Natural killer cell treated with Interleukin-12 subunit alpha and Interleukin-12 subunit beta and Interleukin-15 and Interleukin-18, amount 100 ng/mL, for 72 hours (primary cell): ENCODE measurements around the gene ZMIZ1. TPM values are rescaled to one million over a fixed set of nuclear protein-coding genes. Genes with fewer than 3 reads are reported as not detected.

Experiments used
- ATAC-seq, 2 donors: fragments of 150-1000 bp; cut with Tn5 transposase in 1 of 2; sonication (Bioruptor Pico), chemical (Tn5 transposase) in 1 of 2; 2 replicates each; pipeline ENCODE4 v1.10.0; 2021
- DNase-seq: peaks from one replicate; pipeline ENCODE4 v3.0.0; 2022; ENCODE audit warnings: low spot score
- H3K27ac Mint-ChIP-seq, 2 donors: 1 replicate in 1 of 2; 2 replicates in 1 of 2; pipeline ENCODE4 v1.8.0; 2022; ENCODE audit warnings: mixed read lengths in 2 of 2, mild to moderate bottlenecking in 1 of 2, moderate library complexity in 1 of 2
- H3K27me3 Mint-ChIP-seq, 2 donors: 1 replicate in 1 of 2; 2 replicates in 1 of 2; pipeline ENCODE4 v1.8.0; 2022; ENCODE audit warnings: mixed read lengths in 2 of 2
- H3K36me3 Mint-ChIP-seq: one replicate; pipeline ENCODE4 v1.8.0; 2022; ENCODE audit warnings: mixed read lengths
- H3K4me1 Mint-ChIP-seq, 2 donors: 1 replicate in 1 of 2; 2 replicates in 1 of 2; pipeline ENCODE4 v1.8.0; 2022; ENCODE audit warnings: low read depth in 2 of 2, mixed read lengths in 2 of 2, mild to moderate bottlenecking in 1 of 2
- H3K4me3 Mint-ChIP-seq: one replicate; pipeline ENCODE4 v1.8.0; 2022; ENCODE audit warnings: mixed read lengths
- H3K9me3 Mint-ChIP-seq: 2 replicates; pipeline ENCODE4 v1.8.0; 2022; ENCODE audit warnings: mixed read lengths
- total RNA-seq, 2 donors: library from RNA; stranded (reverse); gene quantifications; one replicate each; pipeline ENCODE4 v1.2.3, GENCODE V29; 2022

The ZMIZ1 gene
- total RNA-seq, 2 donors from 2014 or later: 49.7 to 54.4 TPM

GRCh38 chr10:79239275-79239779 lies 170.6 kb downstream of the ZMIZ1 start:
- H3K27me3 Mint-ChIP-seq: no peaks in the 10 kb centered on the region

GRCh38 chr10:79239924-79240581 lies 171.3 kb downstream of the ZMIZ1 start:
- no peaks in the 10 kb centered on the region for H3K27me3 Mint-ChIP-seq
- no peak for DNase-seq
- H3K9me3 Mint-ChIP-seq: no peaks in the 10 kb centered on the region
- ATAC-seq: no peak
- H3K27ac Mint-ChIP-seq: peak overlapping the region in 1 of 2 donors; percentile 91
- peaks cover 46 to 47% of the 10 kb centered on the region in 2 donors for H3K4me1 Mint-ChIP-seq
- H3K4me3 Mint-ChIP-seq: peak overlapping the region; percentile 1
- no peaks in the 10 kb centered on the region for H3K36me3 Mint-ChIP-seq

More at GRCh38 chr10:79239275-79239779, 170.6 kb downstream of the ZMIZ1 start:
- no peaks in the 10 kb centered on the region for H3K36me3 Mint-ChIP-seq
- H3K4me3 Mint-ChIP-seq: no peak overlapping the region
- H3K4me1 Mint-ChIP-seq: peaks cover 39 to 40% of the 10 kb centered on the region in 2 donors
- ATAC-seq: no peak
- H3K9me3 Mint-ChIP-seq: no peaks in the 10 kb centered on the region
- H3K27ac Mint-ChIP-seq: no peak overlapping the region
- no peak for DNase-seq

GRCh38 chr10:79241629-79241989 lies 172.8 kb downstream of the ZMIZ1 start:
- Mint-ChIP-seq H3K4me1 (peaks cover 55 to 59% of the 10 kb centered on the region in 2 donors), H3K27ac (peak overlapping the region; percentile 62 to 91), H3K9me3 (no peaks in the 10 kb centered on the region), H3K36me3 (no peaks in the 10 kb centered on the region), H3K4me3 (peak overlapping the region; percentile 73), H3K27me3 (no peaks in the 10 kb centered on the region)
- DNase-seq: no peak
- no peak for ATAC-seq

DNA sequence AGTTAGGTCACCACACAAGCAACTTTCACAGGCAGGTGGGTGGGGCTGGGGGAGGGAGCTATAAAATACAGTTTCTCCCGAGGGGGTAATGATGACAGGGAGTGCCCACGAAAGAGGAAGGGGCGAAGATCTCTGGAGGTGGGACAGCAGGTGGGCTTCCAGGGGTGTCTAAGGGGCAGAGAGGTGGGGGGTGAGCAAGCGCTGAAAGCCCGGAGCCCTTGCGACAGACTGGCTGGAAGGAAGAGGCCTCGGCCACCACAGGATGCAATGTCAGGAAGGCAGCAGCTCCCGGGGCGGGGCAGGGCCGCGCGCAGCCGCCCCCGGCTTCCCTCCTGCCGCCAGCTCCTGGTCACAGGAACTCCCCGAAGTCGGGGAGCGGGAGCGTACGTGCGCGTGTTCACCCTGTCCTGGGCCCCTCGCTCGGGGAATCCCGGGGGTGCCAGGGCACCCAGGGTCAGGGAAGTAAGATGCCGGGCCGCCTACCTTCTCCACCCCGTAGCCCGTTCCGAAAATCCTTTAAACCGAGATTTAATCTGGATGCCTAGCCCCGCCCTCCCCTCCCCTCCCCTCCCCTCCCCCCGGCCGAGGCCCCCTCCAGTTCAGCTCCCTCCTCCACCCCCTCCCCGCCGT lies 173.3 kb downstream of the ZMIZ1 start:
- no peaks in the 10 kb centered on the region for H3K36me3 Mint-ChIP-seq
- H3K4me3 Mint-ChIP-seq: peak overlapping the region; percentile 73
- H3K27me3 Mint-ChIP-seq: no peaks in the 10 kb centered on the region
- DNase-seq: peak; percentile 86
- H3K4me1 Mint-ChIP-seq: peaks cover 52 to 54% of the 10 kb centered on the region in 2 donors
- peak overlapping the region; percentile 62 to 91 for H3K27ac Mint-ChIP-seq
- no peaks in the 10 kb centered on the region for H3K9me3 Mint-ChIP-seq
- ATAC-seq: peak; percentile 53 to 80

- Mint-ChIP-seq H3K36me3 (no peaks in the 10 kb centered on the region), H3K9me3 (no peaks in the 10 kb centered on the region), H3K27me3 (no peaks in the 10 kb centered on the region), H3K4me1 (peaks cover 52 to 57% of the 10 kb centered on the region in 2 donors), H3K27ac (no peak overlapping the region), H3K4me3 (peak overlapping the region; percentile 73)
- peak; percentile 62 to 74 for ATAC-seq
- peak; percentile 77 for DNase-seq
Observed at GRCh38 chr10:79242620-79243152, 173.9 kb downstream of the ZMIZ1 start.

GRCh38 chr10:79243181-79244067 lies 174.7 kb downstream of the ZMIZ1 start:
- Mint-ChIP-seq H3K27ac (peak overlapping the region; percentile 82 to 91), H3K9me3 (no peaks in the 10 kb centered on the region), H3K4me1 (peaks cover 60% of the 10 kb centered on the region in 2 donors), H3K4me3 (peak overlapping the region; percentile 88), H3K36me3 (no peaks in the 10 kb centered on the region), H3K27me3 (no peaks in the 10 kb centered on the region)
- DNase-seq (peak; percentile 78), ATAC-seq (peak; percentile 82 to 83)

DNA sequence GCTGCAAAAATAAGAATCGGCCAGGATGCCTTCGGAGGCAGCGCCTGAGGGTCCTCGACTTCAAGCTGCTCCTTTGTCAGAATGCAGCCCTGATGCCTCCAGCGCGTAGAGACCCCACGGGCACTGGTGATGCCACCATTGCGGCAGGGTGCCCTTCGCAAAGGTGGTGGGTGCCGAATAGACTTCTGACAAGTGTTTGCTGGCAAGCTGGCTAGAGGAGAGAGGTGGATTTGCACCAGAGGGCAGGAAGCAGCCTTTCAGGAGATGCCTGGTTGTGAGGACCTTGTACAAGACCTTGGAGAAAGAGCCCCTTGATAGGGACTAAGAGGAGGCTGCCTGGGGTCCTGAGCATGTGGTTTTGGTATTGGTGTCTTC lies 175.3 kb downstream of the ZMIZ1 start:
- ATAC-seq: no peak
- Mint-ChIP-seq H3K9me3 (no peaks in the 10 kb centered on the region), H3K4me1 (peaks cover 57 to 66% of the 10 kb centered on the region in 2 donors), H3K4me3 (peak overlapping the region; percentile 88), H3K27ac (peak overlapping the region; percentile 82 to 91), H3K27me3 (no peaks in the 10 kb centered on the region), H3K36me3 (no peaks in the 10 kb centered on the region)
- no peak for DNase-seq

GRCh38 chr10:79244841-79245504 lies 176.2 kb downstream of the ZMIZ1 start:
- ATAC-seq: peak in 1 of 2 donors; percentile 56
- Mint-ChIP-seq H3K4me3 (peak overlapping the region; percentile 88), H3K27me3 (no peaks in the 10 kb centered on the region), H3K27ac (peak overlapping the region; percentile 82 to 91), H3K4me1 (peaks cover 64 to 72% of the 10 kb centered on the region in 2 donors), H3K36me3 (no peaks in the 10 kb centered on the region), H3K9me3 (no peaks in the 10 kb centered on the region)
- DNase-seq: no peak

- peak overlapping the region; percentile 82 to 91 for H3K27ac Mint-ChIP-seq
- DNase-seq: no peak
- ATAC-seq: no peak
- peak overlapping the region; percentile 88 for H3K4me3 Mint-ChIP-seq
- H3K9me3 Mint-ChIP-seq: no peaks in the 10 kb centered on the region
- H3K4me1 Mint-ChIP-seq: peaks cover 62 to 74% of the 10 kb centered on the region in 2 donors
- no peaks in the 10 kb centered on the region for H3K36me3 Mint-ChIP-seq
- H3K27me3 Mint-ChIP-seq: no peaks in the 10 kb centered on the region
Observed at GRCh38 chr10:79245539-79246208, 176.9 kb downstream of the ZMIZ1 start.

DNA sequence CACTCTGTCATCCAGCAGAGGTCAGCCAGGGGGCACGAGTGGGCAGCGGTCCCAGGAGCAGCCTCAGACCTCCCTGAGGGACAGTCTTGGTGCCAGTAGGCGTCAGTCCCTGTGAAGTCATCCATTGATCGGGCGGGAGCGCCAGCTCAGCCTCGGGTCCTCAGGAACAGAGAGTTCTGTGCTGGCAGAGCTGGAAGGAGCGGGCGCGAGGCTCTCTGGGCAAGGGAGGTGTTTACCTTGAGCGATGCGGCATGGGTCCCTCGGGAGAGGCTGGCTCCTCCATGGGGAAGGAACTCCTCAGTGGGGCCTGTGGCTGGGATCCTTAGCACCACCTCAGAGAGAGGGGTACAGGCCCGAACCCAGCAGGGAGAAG lies 177.4 kb downstream of the ZMIZ1 start:
- Mint-ChIP-seq H3K4me1 (peaks cover 62 to 74% of the 10 kb centered on the region in 2 donors), H3K27ac (peak overlapping the region; percentile 82 to 91), H3K36me3 (no peaks in the 10 kb centered on the region), H3K27me3 (no peaks in the 10 kb centered on the region), H3K4me3 (peak overlapping the region; percentile 88), H3K9me3 (no peaks in the 10 kb centered on the region)
- DNase-seq (no peak), ATAC-seq (no peak)

GRCh38 chr10:79246606-79247275 lies 178.0 kb downstream of the ZMIZ1 start:
- H3K9me3 Mint-ChIP-seq: no peaks in the 10 kb centered on the region
- H3K4me1 Mint-ChIP-seq: peaks cover 62 to 74% of the 10 kb centered on the region in 2 donors
- no peak for ATAC-seq
- no peaks in the 10 kb centered on the region for H3K27me3 Mint-ChIP-seq
- no peak overlapping the region for H3K4me3 Mint-ChIP-seq
- peak overlapping the region; percentile 75 to 90 for H3K27ac Mint-ChIP-seq
- no peak for DNase-seq
- no peaks in the 10 kb centered on the region for H3K36me3 Mint-ChIP-seq

GRCh38 chr10:79247373-79248137 lies 178.8 kb downstream of the ZMIZ1 start:
- ATAC-seq (no peak), DNase-seq (no peak)
- no peaks in the 10 kb centered on the region for H3K9me3 Mint-ChIP-seq
- no peaks in the 10 kb centered on the region for H3K27me3 Mint-ChIP-seq
- no peaks in the 10 kb centered on the region for H3K36me3 Mint-ChIP-seq
- peak overlapping the region; percentile 75 to 90 for H3K27ac Mint-ChIP-seq
- peaks cover 58 to 73% of the 10 kb centered on the region in 2 donors for H3K4me1 Mint-ChIP-seq
- peak overlapping the region; percentile 79 for H3K4me3 Mint-ChIP-seq
